ENCODE measurements around the gene DENND2A.
"Not testable (repeated sequence)": the region's sequence is repeated elsewhere in the genome, so short reads cannot be mapped to it uniquely, and the experiment has no call there.

DNA sequence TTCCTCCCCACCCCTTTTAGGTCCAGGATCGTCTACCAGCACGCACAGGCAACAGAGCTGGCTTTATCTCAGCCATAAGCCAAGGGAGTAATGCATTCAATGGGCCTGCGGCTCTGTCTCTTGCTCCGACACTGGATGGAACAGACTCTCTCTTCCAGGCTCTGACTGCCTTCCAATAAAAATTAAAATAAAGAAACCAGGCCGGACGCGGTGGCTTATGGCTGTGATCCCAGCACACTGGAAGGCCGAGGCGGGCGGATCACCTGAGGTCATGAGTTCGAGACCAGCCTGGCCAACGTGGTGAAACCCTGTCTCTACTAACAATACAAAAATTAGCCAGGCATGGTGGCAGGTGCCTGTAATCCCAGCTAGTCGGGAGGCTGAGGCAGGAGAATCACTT is 4.1 kb upstream of the DENND2A start:
- not testable (repeated sequence) for TF ChIP-seq EZH2 (IDR thresholded peaks at IDR 0.05; ENCODE audit: low read length, missing control alignments)
- TF ChIP-seq, protein P1, sequence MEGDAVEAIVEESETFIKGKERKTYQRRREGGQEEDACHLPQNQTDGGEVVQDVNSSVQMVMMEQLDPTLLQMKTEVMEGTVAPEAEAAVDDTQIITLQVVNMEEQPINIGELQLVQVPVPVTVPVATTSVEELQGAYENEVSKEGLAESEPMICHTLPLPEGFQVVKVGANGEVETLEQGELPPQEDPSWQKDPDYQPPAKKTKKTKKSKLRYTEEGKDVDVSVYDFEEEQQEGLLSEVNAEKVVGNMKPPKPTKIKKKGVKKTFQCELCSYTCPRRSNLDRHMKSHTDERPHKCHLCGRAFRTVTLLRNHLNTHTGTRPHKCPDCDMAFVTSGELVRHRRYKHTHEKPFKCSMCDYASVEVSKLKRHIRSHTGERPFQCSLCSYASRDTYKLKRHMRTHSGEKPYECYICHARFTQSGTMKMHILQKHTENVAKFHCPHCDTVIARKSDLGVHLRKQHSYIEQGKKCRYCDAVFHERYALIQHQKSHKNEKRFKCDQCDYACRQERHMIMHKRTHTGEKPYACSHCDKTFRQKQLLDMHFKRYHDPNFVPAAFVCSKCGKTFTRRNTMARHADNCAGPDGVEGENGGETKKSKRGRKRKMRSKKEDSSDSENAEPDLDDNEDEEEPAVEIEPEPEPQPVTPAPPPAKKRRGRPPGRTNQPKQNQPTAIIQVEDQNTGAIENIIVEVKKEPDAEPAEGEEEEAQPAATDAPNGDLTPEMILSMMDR (conservative IDR thresholded peaks at IDR 0.05 in 1 of 2, IDR thresholded peaks at IDR 0.05 in 1 of 2; ENCODE audit: low read depth in 1 of 2, low read length in 2 of 2): not testable (repeated sequence)

Data from fibroblast of lung (primary cell).